Activated T-helper 1 cell treated with anti-CD3 and anti-CD28 coated beads, Interleukin-2, amount 50 U/mL, for 16 hours (primary cell): ENCODE measurements around the gene ARHGAP42.

ENCODE experiments used
- DNase-seq, 2 donors: peaks; one replicate each; pipeline ENCODE4 v3.0.0-alpha.2; 2020; ENCODE audit warnings: low read depth in 1 of 2, low spot score in 1 of 2

The ARHGAP42 gene

GRCh38 chr11:100680070-100680469 is 7.0 kb upstream of the ARHGAP42 start:
- no peak for DNase-seq

GRCh38 chr11:100681064-100681502 is 6.0 kb upstream of the ARHGAP42 start:
- DNase-seq, result no peak

DNA sequence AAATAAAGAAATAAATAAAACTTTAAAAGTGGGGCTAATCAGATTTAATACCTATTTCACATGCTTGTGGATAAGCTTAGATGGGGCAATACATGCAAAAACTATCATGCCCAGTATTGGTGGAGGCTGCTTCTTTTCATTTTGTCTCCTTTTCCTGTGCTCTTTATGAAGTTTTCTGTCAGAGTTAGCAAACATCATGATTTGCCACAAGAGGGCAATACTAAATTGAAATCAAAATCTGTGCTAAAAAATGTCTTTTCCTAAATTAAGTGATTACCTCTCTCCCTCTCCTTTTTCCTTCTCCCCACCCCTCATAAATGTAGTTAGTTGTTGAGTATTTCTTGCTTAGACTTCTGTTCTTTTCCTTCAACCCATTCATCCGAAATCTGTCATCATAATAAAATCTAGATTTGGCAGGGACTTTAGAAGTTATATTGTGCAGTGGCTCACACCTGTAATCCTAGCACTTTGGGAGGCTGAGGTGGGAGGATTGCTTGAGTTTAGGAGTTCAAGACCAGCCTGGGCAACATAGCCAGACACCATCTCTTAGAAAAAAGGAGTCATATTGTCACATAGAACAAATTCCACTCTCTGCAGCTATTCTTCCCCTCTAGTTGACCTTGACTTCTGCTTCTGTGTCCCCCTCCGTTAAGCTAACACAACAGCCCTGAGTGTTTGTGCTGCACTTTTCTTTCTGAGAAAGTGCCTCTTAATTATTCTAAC is 4.7 kb upstream of the ARHGAP42 start:
- DNase-seq, result no peak

- no peak for DNase-seq
Measured at GRCh38 chr11:100683126-100683525, 4.0 kb upstream of the ARHGAP42 start.

DNA sequence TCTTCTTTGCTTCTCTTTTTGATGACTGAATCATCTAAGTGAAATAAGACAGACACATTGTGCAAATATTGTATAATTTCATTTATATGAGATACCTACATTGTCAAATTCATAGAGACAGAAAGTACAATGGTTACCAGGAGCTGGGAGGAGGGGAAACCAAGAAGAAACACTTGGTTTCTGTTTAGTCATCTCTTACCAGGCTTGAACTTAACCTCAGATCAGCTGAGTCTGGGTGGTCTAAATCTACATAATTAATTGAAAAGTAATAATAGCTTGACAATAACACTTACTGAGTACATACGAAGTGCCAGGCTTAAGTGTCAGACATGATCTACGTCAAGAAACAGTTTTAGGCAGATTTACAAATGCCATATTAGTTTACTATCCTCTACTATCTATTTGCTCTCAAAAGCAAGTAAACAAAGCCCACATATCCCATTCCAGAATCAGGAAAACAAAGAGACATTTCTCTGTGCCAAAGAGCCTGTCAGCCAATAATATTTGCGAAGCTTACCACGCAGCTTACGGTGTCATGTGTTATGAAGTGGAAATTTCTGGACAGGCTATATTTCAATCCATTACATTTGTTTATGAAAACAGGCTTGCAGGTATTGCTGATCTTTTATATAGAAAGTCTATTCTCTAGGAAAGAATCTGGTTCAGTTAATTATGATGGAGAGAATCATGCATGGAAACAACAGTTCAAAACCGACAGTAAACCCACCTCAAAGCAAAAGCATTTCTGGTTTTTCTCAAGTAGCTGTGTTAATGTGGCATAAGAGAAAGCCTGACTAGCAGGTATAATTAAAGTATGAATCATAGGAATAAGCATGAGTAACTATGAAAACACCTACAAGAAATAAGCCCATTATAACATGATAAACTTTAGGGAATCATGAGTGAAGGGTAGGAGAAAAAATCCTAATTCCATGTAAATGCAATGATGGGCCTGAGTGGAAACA is 2.7 kb upstream of the ARHGAP42 start:
- DNase-seq, result no peak

GRCh38 chr11:100686476-100687053 is 523 bp upstream of the ARHGAP42 start:
- no peak for DNase-seq

GRCh38 chr11:100687630-100688395 is 725 bp downstream of the ARHGAP42 start:
- no peak for DNase-seq

GRCh38 chr11:100689141-100689540 is 2.1 kb downstream of the ARHGAP42 start:
- no peak for DNase-seq

DNA sequence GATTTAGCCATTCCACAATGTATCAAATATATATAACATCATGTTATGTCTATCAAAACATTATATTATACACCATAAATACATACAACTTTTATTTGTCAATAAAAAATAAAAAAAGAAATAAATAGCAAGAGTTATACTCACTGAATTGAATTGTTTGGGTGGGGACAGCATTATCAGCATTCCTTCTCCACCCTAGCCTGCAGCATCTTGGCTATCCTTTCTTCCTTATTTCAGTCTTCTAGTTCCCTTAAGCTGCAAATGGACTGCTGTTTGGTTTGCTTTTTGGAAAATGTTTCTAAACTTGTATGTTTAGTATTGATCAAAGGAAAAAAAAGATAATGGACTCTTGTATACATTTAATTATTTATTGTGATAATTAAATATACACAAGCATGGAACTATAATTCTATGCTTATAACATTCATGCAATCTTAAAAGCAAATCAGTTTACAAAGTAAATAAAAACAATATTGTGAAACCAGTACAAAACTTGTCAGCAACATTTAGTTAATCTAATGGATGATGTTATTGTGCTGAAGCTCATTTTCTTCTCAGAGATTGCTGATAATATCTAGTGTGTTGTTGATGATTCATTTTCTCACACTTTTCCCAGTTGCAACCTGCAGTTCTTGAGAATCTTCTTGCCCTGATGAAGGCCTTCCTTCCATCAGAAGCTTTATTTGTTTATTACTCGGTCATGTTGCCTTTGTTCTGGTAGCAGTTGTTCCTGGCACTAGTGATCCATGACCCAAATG is 5.0 kb downstream of the ARHGAP42 start:
- DNase-seq, result no peak

DNA sequence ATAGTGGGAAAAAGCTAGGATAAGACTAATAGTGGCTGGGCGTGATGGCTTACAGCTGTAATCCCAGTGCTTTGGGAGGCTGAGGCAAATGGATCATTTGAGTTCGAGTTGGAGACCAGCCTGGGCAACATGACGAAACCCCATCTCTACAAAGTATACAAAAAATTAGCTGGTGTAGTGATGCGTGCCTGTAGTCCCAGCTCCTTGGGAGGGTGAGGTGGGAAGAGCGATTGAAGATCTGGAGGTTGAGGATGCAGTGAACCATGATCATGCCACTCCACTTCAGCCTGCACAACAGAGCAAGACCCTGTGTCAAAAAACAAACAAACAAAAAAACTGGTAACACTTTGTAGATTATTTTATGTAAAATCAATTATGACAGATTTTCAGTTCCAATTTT is 8.8 kb downstream of the ARHGAP42 start:
- no peak for DNase-seq

- DNase-seq, result no peak
Measured at GRCh38 chr11:100703139-100703538, 16.1 kb downstream of the ARHGAP42 start.

DNA sequence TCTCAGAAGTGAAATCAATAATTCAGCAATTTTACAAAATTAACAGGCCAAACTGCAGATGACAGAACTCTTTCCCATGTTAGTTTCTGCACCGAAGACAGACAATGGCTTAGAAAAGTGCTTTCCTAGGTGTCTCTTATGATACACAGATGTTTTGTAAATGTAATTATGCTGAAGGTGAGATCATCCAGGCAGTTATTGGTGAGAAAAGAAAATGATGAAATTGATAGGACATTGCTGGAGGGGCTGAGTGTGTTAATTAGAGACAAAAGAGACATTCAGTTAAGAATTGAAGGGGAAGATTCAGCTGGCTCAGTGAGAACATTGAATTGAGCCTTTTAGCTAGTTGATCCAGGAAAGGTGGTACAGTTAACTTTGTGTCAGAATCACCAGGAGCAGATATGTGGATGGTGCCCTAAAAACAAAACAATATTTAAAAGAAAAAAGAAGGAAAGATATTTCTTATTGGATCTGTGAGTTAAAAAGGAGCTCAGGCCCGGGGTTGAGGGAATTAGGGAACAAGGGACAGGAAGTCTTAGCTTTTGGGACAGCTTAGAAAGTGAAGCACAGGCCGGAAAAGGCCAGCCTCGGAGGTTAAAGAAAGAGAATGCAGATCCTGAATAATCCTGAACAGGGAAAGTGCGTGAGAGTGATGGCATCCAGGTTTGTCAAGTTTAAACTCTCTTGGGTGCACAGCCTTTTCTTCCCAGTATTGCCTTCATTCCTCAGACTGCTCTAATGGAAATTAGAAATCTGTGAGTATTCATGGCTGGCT is 16.9 kb downstream of the ARHGAP42 start:
- DNase-seq, result no peak

DNA sequence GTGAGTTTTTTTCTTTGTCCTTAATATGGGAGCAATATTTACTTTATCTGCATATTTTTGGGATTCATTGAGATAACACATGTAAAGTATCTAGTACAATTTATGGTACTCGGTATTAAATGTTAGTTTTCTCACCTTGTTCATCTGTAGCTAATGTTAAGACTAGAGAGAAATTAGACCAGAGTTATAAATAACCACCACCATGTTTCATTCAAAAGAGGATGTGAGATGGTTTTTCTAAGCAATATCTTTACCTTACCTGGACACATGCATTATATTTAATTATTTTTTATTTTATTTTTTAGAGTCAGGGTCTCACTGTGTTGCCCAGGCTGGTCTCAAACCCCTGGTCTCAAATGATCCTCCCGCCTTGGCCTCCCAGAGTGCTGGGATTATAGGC is 18.4 kb downstream of the ARHGAP42 start:
- no peak for DNase-seq

DNA sequence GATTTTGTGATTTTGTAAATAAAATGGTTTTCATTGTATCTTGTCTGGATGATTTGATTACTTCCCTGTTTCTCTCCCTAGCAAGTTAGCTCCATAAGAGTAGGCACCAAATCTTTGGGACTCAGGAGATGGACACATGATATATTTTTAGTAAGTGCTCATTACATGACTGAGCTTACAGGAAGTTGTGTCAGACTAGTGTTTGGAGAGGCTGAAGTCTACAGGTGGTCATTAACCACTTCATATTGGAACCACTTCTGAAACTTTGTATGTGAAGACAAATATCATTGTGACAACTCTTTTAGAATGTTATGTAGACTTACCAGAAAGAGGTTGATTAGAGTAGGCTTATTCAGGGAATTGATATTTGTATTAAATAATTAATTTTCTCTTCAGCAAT is 19.1 kb downstream of the ARHGAP42 start:
- no peak for DNase-seq

- DNase-seq, result no peak
Measured at GRCh38 chr11:100709233-100709957, 22.3 kb downstream of the ARHGAP42 start.

DNA sequence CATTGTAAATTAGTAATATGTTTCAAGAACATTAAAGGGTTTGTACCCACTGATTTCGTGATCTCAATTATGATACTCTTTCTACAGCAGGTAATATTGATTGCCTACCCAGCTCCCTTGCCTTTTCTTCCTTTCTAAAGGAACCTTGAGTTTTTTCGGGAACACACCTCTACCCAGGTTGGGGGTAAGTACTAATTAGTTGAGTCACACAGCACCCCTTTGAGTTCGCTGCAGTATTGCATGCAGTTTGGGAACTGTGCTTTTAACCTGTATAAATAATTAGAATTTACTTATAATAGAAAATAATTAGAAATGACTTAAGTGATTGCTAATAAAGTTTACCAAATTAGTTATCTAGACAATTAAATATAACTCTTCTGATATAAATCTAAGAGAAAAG is 24.9 kb downstream of the ARHGAP42 start:
- DNase-seq, result no peak

DNA sequence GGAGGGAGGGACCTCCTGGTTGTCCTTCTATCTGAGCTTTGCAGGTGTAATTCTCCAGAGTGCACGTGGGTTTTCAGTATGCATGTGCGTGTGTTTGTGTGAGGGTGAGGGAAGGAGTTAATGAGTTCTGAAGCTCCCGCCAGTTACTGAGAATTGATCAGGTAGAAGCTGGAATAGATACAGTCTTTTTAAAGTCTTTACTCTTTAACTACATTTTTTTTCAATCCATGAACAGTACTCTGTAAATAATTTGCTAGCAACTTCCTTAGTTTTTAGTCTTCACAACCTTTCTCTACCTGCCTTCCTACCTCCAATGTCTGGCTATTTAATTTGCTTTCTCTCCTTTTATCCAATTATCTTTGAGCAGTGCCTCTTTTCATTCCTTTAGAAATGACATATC is 25.5 kb downstream of the ARHGAP42 start:
- DNase-seq, result no peak

- no peak for DNase-seq
Measured at GRCh38 chr11:100715165-100715761, 28.2 kb downstream of the ARHGAP42 start.

GRCh38 chr11:100716838-100717237 is 29.8 kb downstream of the ARHGAP42 start:
- DNase-seq, result no peak
